Type B pancreatic cell (in vitro differentiated cells): ENCODE measurements around the gene ALDH3A1. TPM values are rescaled to one million over a fixed set of nuclear protein-coding genes. Genes with fewer than 3 reads are reported as not detected.
A peak's percentile ranks its signal among the peaks of the same experiment; 100 is the strongest.

ENCODE experiments used
- DNase-seq: peaks from one replicate; pipeline ENCODE4 v3.0.0; 2021; ENCODE audit warnings: mixed read lengths; ENCODE audit not compliant: unreplicated experiment; ENCODE audit errors: extremely low spot score
- H3K27ac Mint-ChIP-seq: 2 replicates; pipeline ENCODE4 v1.8.0; 2021; ENCODE audit warnings: mild to moderate bottlenecking, mixed read lengths
- H3K27me3 Mint-ChIP-seq: 2 replicates; pipeline ENCODE4 v1.8.0; 2021; ENCODE audit warnings: mixed read lengths
- H3K36me3 Mint-ChIP-seq: 2 replicates; pipeline ENCODE4 v1.8.0; 2021; ENCODE audit warnings: mixed read lengths
- H3K4me1 Mint-ChIP-seq: one replicate; pipeline ENCODE4 v1.8.0; 2021; ENCODE audit warnings: mixed read lengths; ENCODE audit not compliant: unreplicated experiment
- H3K4me3 Mint-ChIP-seq: 2 replicates; pipeline ENCODE4 v1.8.0; 2021; ENCODE audit warnings: mild to moderate bottlenecking, mixed read lengths
- H3K9me3 Mint-ChIP-seq: 2 replicates; pipeline ENCODE4 v1.8.0; 2021; ENCODE audit warnings: mixed read lengths
- total RNA-seq: library from RNA; stranded (reverse); gene quantifications from 2 replicates; pipeline ENCODE4 v1.2.1, GENCODE V29; 2021; ENCODE audit warnings: low replicate concordance
- TF ChIP-seq, protein P1 (sequence below): fragments of 200-600 bp; sonication (generic); conservative IDR thresholded peaks from 2 replicates; pipeline ENCODE4 v1.5.0; 2021; ENCODE audit warnings: antibody characterized with exemption, mild to moderate bottlenecking

ALDH3A1 gene
- total RNA-seq, 1 donor from 2014 or later: 0.77 TPM

DNA sequence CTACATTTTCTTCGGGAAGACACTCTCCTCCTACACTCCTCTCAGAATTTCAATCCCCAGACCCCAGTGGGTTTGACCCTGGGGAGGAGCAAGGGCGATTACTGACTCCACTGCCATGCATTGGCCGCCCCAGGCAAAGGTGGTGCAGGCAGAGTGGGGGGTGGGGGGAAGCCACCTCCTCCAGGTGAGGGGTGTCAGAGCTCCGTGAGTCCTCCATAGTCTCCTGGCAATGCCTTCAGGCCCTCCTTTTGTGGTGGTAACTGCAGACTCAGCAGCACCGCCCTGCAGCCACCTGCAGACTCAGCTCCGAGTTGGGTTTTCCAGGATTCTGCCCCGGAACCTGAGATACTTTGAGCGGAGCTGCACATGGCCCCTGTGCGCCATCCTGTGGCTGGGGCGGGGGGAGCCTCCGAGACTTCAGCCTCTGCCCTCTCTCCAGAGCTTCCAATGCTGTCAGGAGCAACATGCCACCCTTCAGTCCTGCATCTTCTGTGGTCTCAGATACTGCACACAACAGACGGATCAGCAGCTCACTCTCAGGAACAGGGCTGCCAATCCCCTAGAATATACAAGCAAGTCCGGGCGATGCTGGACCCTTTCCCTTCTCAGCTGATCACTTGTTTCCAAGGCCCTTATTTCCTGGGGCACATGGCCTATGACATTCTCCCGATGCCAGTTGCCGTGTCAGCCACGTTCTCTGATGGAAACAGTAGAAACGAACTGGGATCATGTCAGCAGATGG, 29.3 kb downstream of the ALDH3A1 start:
- Mint-ChIP-seq H3K4me3 (no peak overlapping the region), H3K27me3 (peaks cover 3% of the 10 kb centered on the region), H3K27ac (peak overlapping the region; percentile 9), H3K4me1 (peaks cover 20% of the 10 kb centered on the region), H3K9me3 (no peaks in the 10 kb centered on the region), H3K36me3 (no peaks in the 10 kb centered on the region)
- no peak for DNase-seq
- TF ChIP-seq, protein P1, sequence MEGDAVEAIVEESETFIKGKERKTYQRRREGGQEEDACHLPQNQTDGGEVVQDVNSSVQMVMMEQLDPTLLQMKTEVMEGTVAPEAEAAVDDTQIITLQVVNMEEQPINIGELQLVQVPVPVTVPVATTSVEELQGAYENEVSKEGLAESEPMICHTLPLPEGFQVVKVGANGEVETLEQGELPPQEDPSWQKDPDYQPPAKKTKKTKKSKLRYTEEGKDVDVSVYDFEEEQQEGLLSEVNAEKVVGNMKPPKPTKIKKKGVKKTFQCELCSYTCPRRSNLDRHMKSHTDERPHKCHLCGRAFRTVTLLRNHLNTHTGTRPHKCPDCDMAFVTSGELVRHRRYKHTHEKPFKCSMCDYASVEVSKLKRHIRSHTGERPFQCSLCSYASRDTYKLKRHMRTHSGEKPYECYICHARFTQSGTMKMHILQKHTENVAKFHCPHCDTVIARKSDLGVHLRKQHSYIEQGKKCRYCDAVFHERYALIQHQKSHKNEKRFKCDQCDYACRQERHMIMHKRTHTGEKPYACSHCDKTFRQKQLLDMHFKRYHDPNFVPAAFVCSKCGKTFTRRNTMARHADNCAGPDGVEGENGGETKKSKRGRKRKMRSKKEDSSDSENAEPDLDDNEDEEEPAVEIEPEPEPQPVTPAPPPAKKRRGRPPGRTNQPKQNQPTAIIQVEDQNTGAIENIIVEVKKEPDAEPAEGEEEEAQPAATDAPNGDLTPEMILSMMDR: peak; percentile 25

DNA sequence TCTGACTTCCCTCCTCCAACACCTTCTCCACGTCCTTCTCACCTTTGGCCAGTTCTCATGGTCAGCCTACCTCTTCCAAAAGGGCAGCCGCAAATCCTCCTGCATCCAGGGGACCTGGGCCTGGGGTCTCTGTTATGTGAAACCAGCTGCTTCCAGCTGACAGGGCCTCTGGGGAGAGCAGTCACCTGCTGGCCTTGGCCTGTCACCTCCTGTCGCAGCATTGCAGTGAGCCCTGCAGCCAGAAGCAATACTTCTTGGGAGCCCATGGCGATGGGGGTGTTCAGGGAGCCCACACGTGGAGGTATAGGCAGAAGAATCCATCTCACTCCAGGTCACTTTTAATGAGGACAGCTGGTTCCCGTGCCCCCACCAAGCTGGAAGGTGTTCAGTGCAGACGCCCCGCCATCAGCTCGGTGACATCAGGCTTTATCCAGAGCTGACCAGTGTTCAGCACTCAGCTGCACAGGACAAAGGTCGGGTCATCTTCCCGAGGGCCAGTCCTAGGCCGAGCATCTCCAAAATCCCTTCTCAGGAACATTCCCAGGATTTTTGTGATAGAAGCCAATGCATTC, 30.0 kb downstream of the ALDH3A1 start:
- H3K36me3 Mint-ChIP-seq: no peaks in the 10 kb centered on the region
- H3K4me1 Mint-ChIP-seq: peaks cover 20% of the 10 kb centered on the region
- H3K27me3 Mint-ChIP-seq: peaks cover 3% of the 10 kb centered on the region
- TF ChIP-seq, protein P1: no peak
- H3K27ac Mint-ChIP-seq: no peak overlapping the region
- no peaks in the 10 kb centered on the region for H3K9me3 Mint-ChIP-seq
- no peak overlapping the region for H3K4me3 Mint-ChIP-seq
- no peak for DNase-seq

DNA sequence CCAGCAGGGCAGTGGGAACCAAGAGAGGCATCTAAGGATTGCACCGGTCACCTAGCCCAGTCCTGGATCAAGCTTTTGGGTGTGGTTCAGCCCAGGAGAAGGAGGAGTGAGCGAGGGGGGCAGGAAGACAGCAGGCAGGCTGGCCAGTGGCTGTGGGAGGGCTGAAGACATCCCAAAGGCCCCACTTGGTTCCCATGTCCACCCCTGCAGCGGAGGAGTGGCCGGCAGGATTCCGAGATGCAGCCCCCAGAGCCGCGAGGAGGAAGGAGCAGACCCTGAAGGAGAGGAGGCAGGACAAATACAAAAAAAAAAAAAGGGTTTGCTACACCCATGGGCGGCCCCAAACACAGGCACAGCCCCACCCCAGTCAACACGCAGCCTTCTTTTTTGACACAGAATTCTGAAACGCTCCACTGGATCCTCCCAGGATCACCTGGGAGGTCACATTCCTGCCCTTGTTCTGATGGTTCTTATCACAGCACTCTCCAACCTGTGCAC, 30.6 kb downstream of the ALDH3A1 start:
- no peaks in the 10 kb centered on the region for H3K9me3 Mint-ChIP-seq
- no peak for DNase-seq
- no peak overlapping the region for H3K27ac Mint-ChIP-seq
- H3K4me3 Mint-ChIP-seq: no peak overlapping the region
- H3K4me1 Mint-ChIP-seq: peaks cover 20% of the 10 kb centered on the region
- peaks cover 3% of the 10 kb centered on the region for H3K27me3 Mint-ChIP-seq
- TF ChIP-seq, protein P1: no peak
- H3K36me3 Mint-ChIP-seq: no peaks in the 10 kb centered on the region

DNA sequence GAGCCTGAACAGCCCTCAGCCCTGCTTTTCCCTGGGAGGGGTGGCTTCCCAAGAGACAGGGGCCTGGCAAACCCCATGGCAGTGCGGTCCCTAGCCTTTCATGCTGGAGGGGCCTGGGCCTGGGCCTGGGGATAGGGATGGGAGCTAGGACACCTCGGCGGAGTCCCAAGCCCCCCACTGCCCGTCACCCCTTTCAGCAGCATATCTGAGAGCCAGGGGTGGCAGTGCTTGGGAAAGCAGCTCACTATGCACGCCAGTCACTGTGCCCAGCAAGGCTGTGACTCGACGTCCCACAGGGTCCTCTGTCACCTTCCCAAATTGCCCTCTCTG, 31.1 kb downstream of the ALDH3A1 start:
- TF ChIP-seq, protein P1: no peak
- H3K4me3 Mint-ChIP-seq: no peak overlapping the region

GRCh38 chr17:19716108-19717030, 31.7 kb downstream of the ALDH3A1 start, which contains the start of gene SLC47A2:
SLC47A2 (minus strand) TSS chr17:19716584; CDS start chr17:19716555, 29 bp downstream.
- Mint-ChIP-seq H3K4me3 (no peak within 1 kb of the TSS), H3K9me3 (no peaks in the 10 kb centered on the region), H3K4me1 (peaks cover 20% of the 10 kb centered on the region), H3K27ac (no peak within 1 kb of the TSS), H3K36me3 (no peaks in the 10 kb centered on the region), H3K27me3 (peaks cover 3% of the 10 kb centered on the region)
- TF ChIP-seq, protein P1: no peak
- no peak for DNase-seq

More for the DNA sequence above, 31.1 kb downstream of the ALDH3A1 start:
- no peaks in the 10 kb centered on the region for H3K9me3 Mint-ChIP-seq
- DNase-seq: no peak
- H3K36me3 Mint-ChIP-seq: no peaks in the 10 kb centered on the region
- H3K27ac Mint-ChIP-seq: no peak overlapping the region
- H3K4me1 Mint-ChIP-seq: peaks cover 20% of the 10 kb centered on the region
- peaks cover 3% of the 10 kb centered on the region for H3K27me3 Mint-ChIP-seq
